Measurements from ENCODE around the gene PIEZO2. TPM values are rescaled to one million over a fixed set of nuclear protein-coding genes. Genes with fewer than 3 reads are reported as not detected.

Gene PIEZO2
- total RNA-seq, 1 donor from 2014 or later, result 41.2 TPM

GRCh38 chr18:11118051-11118766 lies 31.2 kb downstream of the PIEZO2 start:
- H3K4me3 ChIP-seq (ENCODE audit: low read length in 3 of 3), result no peak overlapping the region
- no peak overlapping the region for H3K9ac ChIP-seq (ENCODE audit: low read depth in 1 of 3, low read length in 3 of 3)
- H3K9me3 ChIP-seq (ENCODE audit: control insufficient read depth in 3 of 3, low read length in 3 of 3), result no peaks in the 10 kb centered on the region
- no peaks in the 10 kb centered on the region for H3K36me3 ChIP-seq (ENCODE audit: control insufficient read depth in 3 of 3, insufficient read depth in 3 of 3, low read length in 3 of 3)
- H3K27ac ChIP-seq (ENCODE audit: low read depth, low read length), result no peak overlapping the region
- H3K4me1 ChIP-seq (ENCODE audit: control insufficient read depth in 3 of 3, insufficient read depth in 3 of 3, low read length in 3 of 3), result no peaks in the 10 kb centered on the region
- H3K27me3 ChIP-seq (ENCODE audit: control insufficient read depth in 3 of 3, insufficient read depth in 3 of 3, low read length in 3 of 3), result no peaks in the 10 kb centered on the region

DNA sequence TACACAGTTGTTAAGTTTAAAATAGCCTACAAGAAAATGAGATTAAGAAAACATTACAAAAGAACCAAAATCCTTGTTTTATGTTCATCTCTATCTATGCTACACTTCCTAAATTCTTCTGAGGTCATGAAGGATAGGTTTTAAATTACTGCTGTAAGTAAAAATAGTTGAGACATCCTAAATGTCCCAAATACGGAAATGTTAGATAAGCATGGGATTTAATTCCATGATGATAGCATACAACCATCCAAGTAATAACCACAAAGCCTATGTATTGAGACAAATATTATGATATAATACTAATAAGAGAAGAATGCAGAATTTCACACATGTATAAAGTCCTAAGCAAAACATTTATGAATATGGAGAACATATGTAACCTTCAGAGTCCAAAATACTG lies 34.1 kb downstream of the PIEZO2 start:
- Histone ChIP-seq H3K36me3 (ENCODE audit: control insufficient read depth in 3 of 3, insufficient read depth in 3 of 3, low read length in 3 of 3) (no peaks in the 10 kb centered on the region), H3K9me3 (ENCODE audit: control insufficient read depth in 3 of 3, low read length in 3 of 3) (no peaks in the 10 kb centered on the region), H3K27ac (ENCODE audit: low read depth, low read length) (no peak overlapping the region), H3K4me3 (ENCODE audit: low read length in 3 of 3) (no peak overlapping the region), H3K27me3 (ENCODE audit: control insufficient read depth in 3 of 3, insufficient read depth in 3 of 3, low read length in 3 of 3) (no peaks in the 10 kb centered on the region), H3K4me1 (ENCODE audit: control insufficient read depth in 3 of 3, insufficient read depth in 3 of 3, low read length in 3 of 3) (no peaks in the 10 kb centered on the region), H3K9ac (ENCODE audit: low read depth in 1 of 3, low read length in 3 of 3) (no peak overlapping the region)

DNA sequence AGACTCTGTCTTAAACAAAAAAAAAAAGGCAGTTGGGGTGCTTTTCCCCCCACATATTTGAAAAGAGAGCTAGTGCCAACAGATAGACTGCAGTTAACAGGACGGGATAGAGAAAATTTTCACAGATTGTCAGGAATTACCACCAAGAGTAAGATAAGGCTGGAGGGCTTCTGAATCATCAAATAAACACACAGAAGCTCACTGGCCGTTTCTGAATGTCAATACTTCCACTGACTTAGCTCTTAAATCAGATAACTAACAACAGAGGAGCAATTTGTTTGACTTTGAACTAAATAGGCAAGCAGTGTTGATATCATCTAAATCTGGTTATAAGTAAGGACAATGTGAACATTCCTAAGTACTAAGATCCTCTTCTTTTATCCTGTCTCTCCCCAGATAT lies 34.7 kb downstream of the PIEZO2 start:
- no peak overlapping the region for H3K9ac ChIP-seq (ENCODE audit: low read depth in 1 of 3, low read length in 3 of 3)
- H3K4me3 ChIP-seq (ENCODE audit: low read length in 3 of 3), result no peak overlapping the region
- H3K27me3 ChIP-seq (ENCODE audit: control insufficient read depth in 3 of 3, insufficient read depth in 3 of 3, low read length in 3 of 3), result no peaks in the 10 kb centered on the region
- no peaks in the 10 kb centered on the region for H3K4me1 ChIP-seq (ENCODE audit: control insufficient read depth in 3 of 3, insufficient read depth in 3 of 3, low read length in 3 of 3)
- H3K27ac ChIP-seq (ENCODE audit: low read depth, low read length), result no peak overlapping the region
- no peaks in the 10 kb centered on the region for H3K36me3 ChIP-seq (ENCODE audit: control insufficient read depth in 3 of 3, insufficient read depth in 3 of 3, low read length in 3 of 3)
- no peaks in the 10 kb centered on the region for H3K9me3 ChIP-seq (ENCODE audit: control insufficient read depth in 3 of 3, low read length in 3 of 3)

DNA sequence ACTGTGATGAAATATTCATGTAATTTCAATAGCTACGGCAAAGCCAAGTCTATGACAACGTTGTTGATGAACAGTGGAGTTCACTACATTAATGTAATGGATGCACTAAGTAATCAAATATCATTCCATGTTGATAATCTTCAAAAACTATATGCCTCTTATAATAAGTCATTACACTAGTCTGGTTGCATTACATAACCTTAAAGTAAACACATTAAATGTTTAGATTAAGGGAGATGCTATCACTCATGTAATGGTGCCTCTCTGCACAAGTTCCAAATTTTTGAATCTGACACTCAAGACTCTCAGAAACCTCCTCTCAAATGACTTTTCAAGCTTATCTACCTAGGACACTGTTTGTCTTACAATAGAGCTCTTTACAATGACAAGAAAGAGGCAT lies 35.4 kb downstream of the PIEZO2 start:
- no peaks in the 10 kb centered on the region for H3K9me3 ChIP-seq (ENCODE audit: control insufficient read depth in 3 of 3, low read length in 3 of 3)
- H3K4me1 ChIP-seq (ENCODE audit: control insufficient read depth in 3 of 3, insufficient read depth in 3 of 3, low read length in 3 of 3), result no peaks in the 10 kb centered on the region
- H3K36me3 ChIP-seq (ENCODE audit: control insufficient read depth in 3 of 3, insufficient read depth in 3 of 3, low read length in 3 of 3), result no peaks in the 10 kb centered on the region
- H3K4me3 ChIP-seq (ENCODE audit: low read length in 3 of 3), result no peak overlapping the region
- no peak overlapping the region for H3K27ac ChIP-seq (ENCODE audit: low read depth, low read length)
- no peak overlapping the region for H3K9ac ChIP-seq (ENCODE audit: low read depth in 1 of 3, low read length in 3 of 3)
- H3K27me3 ChIP-seq (ENCODE audit: control insufficient read depth in 3 of 3, insufficient read depth in 3 of 3, low read length in 3 of 3), result no peaks in the 10 kb centered on the region

GRCh38 chr18:11113046-11113548 lies 36.3 kb downstream of the PIEZO2 start:
- H3K4me3 ChIP-seq (ENCODE audit: low read length in 3 of 3), result no peak overlapping the region
- no peaks in the 10 kb centered on the region for H3K4me1 ChIP-seq (ENCODE audit: control insufficient read depth in 3 of 3, insufficient read depth in 3 of 3, low read length in 3 of 3)
- no peaks in the 10 kb centered on the region for H3K36me3 ChIP-seq (ENCODE audit: control insufficient read depth in 3 of 3, insufficient read depth in 3 of 3, low read length in 3 of 3)
- no peaks in the 10 kb centered on the region for H3K27me3 ChIP-seq (ENCODE audit: control insufficient read depth in 3 of 3, insufficient read depth in 3 of 3, low read length in 3 of 3)
- no peak overlapping the region for H3K27ac ChIP-seq (ENCODE audit: low read depth, low read length)
- no peak overlapping the region for H3K9ac ChIP-seq (ENCODE audit: low read depth in 1 of 3, low read length in 3 of 3)
- H3K9me3 ChIP-seq (ENCODE audit: control insufficient read depth in 3 of 3, low read length in 3 of 3), result no peaks in the 10 kb centered on the region

DNA sequence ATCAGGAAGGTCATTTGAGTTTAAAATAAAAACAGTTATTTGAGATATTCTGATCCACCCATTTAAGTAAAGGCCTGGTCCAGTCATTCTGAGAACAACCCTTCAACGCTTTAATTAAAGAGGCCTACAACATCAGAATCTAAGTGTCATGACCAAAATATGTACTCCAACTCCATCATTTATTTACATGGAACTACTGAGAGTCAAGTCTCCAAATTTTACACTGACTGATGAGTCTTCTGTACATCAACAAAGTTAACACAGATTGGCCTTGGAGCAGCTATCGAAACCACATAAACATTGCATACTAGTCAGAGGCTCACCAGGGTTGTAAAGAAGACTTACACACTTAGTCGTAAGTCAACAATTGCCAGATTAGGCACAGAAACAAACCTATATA lies 37.1 kb downstream of the PIEZO2 start:
- Histone ChIP-seq H3K4me3 (ENCODE audit: low read length in 3 of 3) (no peak overlapping the region), H3K9ac (ENCODE audit: low read depth in 1 of 3, low read length in 3 of 3) (no peak overlapping the region), H3K27me3 (ENCODE audit: control insufficient read depth in 3 of 3, insufficient read depth in 3 of 3, low read length in 3 of 3) (no peaks in the 10 kb centered on the region), H3K27ac (ENCODE audit: low read depth, low read length) (no peak overlapping the region), H3K36me3 (ENCODE audit: control insufficient read depth in 3 of 3, insufficient read depth in 3 of 3, low read length in 3 of 3) (no peaks in the 10 kb centered on the region), H3K4me1 (ENCODE audit: control insufficient read depth in 3 of 3, insufficient read depth in 3 of 3, low read length in 3 of 3) (no peaks in the 10 kb centered on the region), H3K9me3 (ENCODE audit: control insufficient read depth in 3 of 3, low read length in 3 of 3) (no peaks in the 10 kb centered on the region)

DNA sequence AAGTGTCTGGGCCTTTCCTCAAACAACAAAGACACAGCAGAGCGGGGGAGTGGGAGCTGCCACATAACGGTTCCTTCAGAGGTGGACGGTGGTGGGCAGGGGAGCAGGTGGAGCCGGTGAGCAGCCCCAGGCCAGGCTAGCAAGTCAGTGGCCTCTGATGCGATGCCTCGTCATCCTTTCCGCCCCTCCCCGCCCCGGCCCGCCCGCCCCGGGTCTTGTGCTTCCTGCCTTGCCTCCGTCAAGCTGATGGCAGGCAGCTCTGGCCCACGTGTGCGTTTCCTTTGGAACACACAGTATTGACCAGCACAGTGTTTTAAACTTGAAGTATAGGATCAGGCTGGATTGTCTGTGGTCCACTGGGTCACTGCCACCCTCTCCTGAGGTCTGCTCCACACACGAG lies 38.9 kb downstream of the PIEZO2 start:
- Histone ChIP-seq H3K27ac (ENCODE audit: low read depth, low read length) (no peak overlapping the region), H3K9me3 (ENCODE audit: control insufficient read depth in 3 of 3, low read length in 3 of 3) (no peaks in the 10 kb centered on the region), H3K36me3 (ENCODE audit: control insufficient read depth in 3 of 3, insufficient read depth in 3 of 3, low read length in 3 of 3) (no peaks in the 10 kb centered on the region), H3K9ac (ENCODE audit: low read depth in 1 of 3, low read length in 3 of 3) (no peak overlapping the region), H3K4me3 (ENCODE audit: low read length in 3 of 3) (no peak overlapping the region), H3K27me3 (ENCODE audit: control insufficient read depth in 3 of 3, insufficient read depth in 3 of 3, low read length in 3 of 3) (no peaks in the 10 kb centered on the region), H3K4me1 (ENCODE audit: control insufficient read depth in 3 of 3, insufficient read depth in 3 of 3, low read length in 3 of 3) (no peaks in the 10 kb centered on the region)

- Histone ChIP-seq H3K4me3 (ENCODE audit: low read length in 3 of 3) (no peak overlapping the region), H3K9me3 (ENCODE audit: control insufficient read depth in 3 of 3, low read length in 3 of 3) (no peaks in the 10 kb centered on the region), H3K36me3 (ENCODE audit: control insufficient read depth in 3 of 3, insufficient read depth in 3 of 3, low read length in 3 of 3) (no peaks in the 10 kb centered on the region), H3K9ac (ENCODE audit: low read depth in 1 of 3, low read length in 3 of 3) (no peak overlapping the region), H3K4me1 (ENCODE audit: control insufficient read depth in 3 of 3, insufficient read depth in 3 of 3, low read length in 3 of 3) (peaks cover 0 to 7% (median 0%) of the 10 kb centered on the region in 3 donors), H3K27me3 (ENCODE audit: control insufficient read depth in 3 of 3, insufficient read depth in 3 of 3, low read length in 3 of 3) (no peaks in the 10 kb centered on the region), H3K27ac (ENCODE audit: low read depth, low read length) (no peak overlapping the region)
Observed at GRCh38 chr18:11108947-11109346, 40.4 kb downstream of the PIEZO2 start.

DNA sequence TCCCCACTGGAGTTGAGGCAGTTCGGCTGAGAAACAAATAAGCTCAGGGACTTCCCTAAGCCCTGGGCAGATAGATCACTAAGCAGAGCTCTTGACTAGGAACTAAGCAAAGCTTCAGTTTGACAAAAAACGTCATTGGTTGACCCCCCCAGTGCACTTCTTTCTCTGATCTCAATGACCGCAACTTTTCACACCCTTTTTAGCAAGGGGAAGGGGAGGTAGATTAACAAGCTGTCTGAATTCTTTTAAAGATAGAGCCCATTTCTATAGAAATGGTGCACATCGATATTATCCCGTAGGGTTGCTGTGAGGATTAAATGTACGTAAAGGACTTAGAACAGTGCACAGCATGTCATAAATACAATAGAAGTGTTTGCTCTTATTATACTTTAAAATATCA lies 42.5 kb downstream of the PIEZO2 start:
- Histone ChIP-seq H3K4me3 (ENCODE audit: low read length in 3 of 3) (no peak overlapping the region), H3K27me3 (ENCODE audit: control insufficient read depth in 3 of 3, insufficient read depth in 3 of 3, low read length in 3 of 3) (no peaks in the 10 kb centered on the region), H3K27ac (ENCODE audit: low read depth, low read length) (no peak overlapping the region), H3K36me3 (ENCODE audit: control insufficient read depth in 3 of 3, insufficient read depth in 3 of 3, low read length in 3 of 3) (no peaks in the 10 kb centered on the region), H3K9me3 (ENCODE audit: control insufficient read depth in 3 of 3, low read length in 3 of 3) (no peaks in the 10 kb centered on the region), H3K4me1 (ENCODE audit: control insufficient read depth in 3 of 3, insufficient read depth in 3 of 3, low read length in 3 of 3) (peaks cover 0 to 7% (median 0%) of the 10 kb centered on the region in 3 donors), H3K9ac (ENCODE audit: low read depth in 1 of 3, low read length in 3 of 3) (no peak overlapping the region)

- H3K27ac ChIP-seq (ENCODE audit: low read depth, low read length), result no peak overlapping the region
- no peaks in the 10 kb centered on the region for H3K9me3 ChIP-seq (ENCODE audit: control insufficient read depth in 3 of 3, low read length in 3 of 3)
- H3K4me3 ChIP-seq (ENCODE audit: low read length in 3 of 3), result no peak overlapping the region
- H3K36me3 ChIP-seq (ENCODE audit: control insufficient read depth in 3 of 3, insufficient read depth in 3 of 3, low read length in 3 of 3), result no peaks in the 10 kb centered on the region
- H3K4me1 ChIP-seq (ENCODE audit: control insufficient read depth in 3 of 3, insufficient read depth in 3 of 3, low read length in 3 of 3), result peaks cover 0 to 7% (median 0%) of the 10 kb centered on the region in 3 donors
- no peak overlapping the region for H3K9ac ChIP-seq (ENCODE audit: low read depth in 1 of 3, low read length in 3 of 3)
- H3K27me3 ChIP-seq (ENCODE audit: control insufficient read depth in 3 of 3, insufficient read depth in 3 of 3, low read length in 3 of 3), result no peaks in the 10 kb centered on the region
Observed at GRCh38 chr18:11105463-11105862, 43.9 kb downstream of the PIEZO2 start.
